NCI-H748 treated with DMSO at 0.1 percent for 48 hours (cell line): ENCODE measurements around the gene LYSMD1.
"Not testable (repeated sequence)": the region's sequence is repeated elsewhere in the genome, so short reads cannot be mapped to it uniquely, and the experiment has no call there.

ENCODE experiments used
- DNase-seq: peaks from one replicate; lab custom pipeline; 2025; lab: John Stamatoyannopoulos, UW

The LYSMD1 gene, protein sequence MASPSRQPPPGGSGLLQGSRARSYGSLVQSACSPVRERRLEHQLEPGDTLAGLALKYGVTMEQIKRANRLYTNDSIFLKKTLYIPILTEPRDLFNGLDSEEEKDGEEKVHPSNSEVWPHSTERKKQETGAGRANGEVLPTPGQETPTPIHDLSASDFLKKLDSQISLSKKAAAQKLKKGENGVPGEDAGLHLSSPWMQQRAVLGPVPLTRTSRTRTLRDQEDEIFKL

DNA sequence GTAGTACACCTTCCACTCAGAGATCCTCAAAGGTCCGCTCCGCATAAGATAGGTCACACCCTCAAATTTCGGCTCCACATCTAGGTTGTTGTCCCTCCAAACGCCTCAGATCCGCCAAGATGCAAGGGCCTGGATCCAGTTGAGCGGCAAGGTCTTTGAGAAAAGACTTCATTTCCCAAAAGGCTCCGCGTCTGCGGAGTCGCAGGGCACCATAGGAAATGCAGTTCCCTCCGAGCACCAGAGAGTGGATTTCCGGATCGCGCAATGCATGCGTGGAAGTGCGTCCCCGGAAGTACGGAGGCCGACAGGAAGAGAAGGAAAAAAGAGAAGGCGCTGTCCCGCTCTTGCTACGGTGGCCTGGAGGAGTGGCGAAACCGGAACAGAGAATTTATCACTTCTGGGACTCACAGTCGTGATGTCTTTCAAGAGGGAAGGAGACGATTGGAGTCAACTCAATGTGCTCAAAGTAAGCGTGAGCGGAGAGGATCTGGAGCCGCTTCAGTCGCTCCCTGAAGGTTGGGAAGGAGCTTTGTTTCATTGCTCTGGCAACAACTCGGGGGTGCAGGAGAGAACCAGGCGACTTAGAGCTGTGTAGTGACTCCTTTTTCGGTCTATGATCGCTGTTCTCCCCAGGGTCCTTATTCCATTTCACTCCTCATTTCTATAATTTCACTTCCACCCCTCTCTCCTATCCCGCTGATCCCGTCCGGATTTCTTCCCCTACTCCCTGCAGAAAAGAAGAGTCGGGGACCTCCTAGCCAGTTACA lies at the start of gene LYSMD1, which contains the start of gene SCNM1:
Gene LYSMD1 (minus strand): TSS at position 165 of the 767 bp plus-strand sequence. CDS start 644 bp downstream, outside the sequence.
Gene SCNM1 (plus strand): TSS at position 407 of the 767 bp plus-strand sequence. CDS start 9 bp downstream, at position 416.
- peak; percentile 93 for DNase-seq

DNA sequence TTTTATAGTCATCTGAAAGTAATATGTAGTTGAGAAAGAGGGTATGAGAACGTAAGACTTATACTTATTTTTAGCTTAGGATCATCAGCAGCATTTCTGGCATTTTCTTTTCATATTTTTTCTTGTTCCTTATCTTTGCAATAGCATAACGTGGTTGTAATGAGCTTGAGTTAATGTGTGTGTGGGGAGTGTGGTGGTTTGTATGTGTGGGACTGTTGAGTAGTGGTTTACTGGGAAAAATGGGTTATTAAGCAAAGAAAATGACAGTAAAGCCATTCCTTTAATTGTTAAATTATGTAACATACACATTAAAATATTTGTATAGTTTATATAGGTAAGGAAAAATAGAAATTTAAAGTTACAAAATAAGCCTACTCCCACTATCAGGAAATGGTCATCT lies 47.9 kb upstream of the LYSMD1 start:
- no peak for DNase-seq

GRCh38 chr1:151211972-151212705 lies 46.4 kb upstream of the LYSMD1 start:
- DNase-seq = no peak

DNA sequence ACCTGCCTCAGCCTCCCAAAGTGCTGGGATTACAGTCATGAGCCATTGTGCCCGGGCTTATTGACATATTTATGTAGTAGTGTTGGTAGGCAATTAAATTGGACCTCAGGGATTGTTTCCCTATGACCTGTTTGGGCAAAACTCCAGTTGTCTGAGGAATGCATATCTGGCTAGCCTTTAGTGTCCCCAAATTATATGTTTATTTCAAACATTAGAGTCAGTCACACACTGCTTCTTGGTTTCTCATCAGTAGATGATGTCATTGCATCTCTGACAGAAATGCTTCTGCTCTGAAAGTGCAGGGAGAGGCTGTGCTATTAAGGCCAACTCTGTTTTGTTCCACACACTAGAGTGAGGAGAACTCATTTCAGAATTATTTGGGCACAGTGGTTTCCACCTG lies 45.1 kb upstream of the LYSMD1 start:
- DNase-seq = no peak

DNA sequence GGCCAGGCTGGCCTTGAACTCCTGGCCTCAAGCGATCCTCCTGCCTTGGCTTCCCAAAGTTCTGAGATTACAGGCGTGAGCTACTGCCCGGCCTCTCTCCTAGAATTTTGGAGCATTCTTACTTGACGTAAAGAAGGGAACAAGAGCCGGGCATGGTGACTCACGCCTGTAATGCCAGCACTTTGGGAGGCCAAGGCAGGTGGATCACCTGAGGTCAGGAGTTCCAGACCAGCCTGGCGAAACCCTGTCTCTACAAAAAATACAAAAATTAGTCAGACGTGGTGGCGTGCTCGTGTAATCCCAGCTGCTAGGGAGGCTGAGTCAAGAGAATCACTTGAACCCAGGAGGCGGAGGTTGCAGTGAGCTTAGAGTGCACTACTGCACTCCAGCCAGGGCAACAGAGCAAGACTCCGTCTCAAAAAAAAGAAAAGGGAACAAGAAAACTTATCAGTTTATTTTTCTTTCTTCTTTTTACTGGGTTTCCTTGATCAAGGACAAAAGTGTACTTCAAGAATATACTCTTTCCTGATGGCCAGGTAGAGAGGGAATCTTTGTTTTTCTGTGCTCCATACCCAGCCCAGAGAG lies 39.8 kb upstream of the LYSMD1 start:
- DNase-seq = not testable (repeated sequence)

GRCh38 chr1:151199873-151200581 lies 34.3 kb upstream of the LYSMD1 start:
- no peak for DNase-seq

DNA sequence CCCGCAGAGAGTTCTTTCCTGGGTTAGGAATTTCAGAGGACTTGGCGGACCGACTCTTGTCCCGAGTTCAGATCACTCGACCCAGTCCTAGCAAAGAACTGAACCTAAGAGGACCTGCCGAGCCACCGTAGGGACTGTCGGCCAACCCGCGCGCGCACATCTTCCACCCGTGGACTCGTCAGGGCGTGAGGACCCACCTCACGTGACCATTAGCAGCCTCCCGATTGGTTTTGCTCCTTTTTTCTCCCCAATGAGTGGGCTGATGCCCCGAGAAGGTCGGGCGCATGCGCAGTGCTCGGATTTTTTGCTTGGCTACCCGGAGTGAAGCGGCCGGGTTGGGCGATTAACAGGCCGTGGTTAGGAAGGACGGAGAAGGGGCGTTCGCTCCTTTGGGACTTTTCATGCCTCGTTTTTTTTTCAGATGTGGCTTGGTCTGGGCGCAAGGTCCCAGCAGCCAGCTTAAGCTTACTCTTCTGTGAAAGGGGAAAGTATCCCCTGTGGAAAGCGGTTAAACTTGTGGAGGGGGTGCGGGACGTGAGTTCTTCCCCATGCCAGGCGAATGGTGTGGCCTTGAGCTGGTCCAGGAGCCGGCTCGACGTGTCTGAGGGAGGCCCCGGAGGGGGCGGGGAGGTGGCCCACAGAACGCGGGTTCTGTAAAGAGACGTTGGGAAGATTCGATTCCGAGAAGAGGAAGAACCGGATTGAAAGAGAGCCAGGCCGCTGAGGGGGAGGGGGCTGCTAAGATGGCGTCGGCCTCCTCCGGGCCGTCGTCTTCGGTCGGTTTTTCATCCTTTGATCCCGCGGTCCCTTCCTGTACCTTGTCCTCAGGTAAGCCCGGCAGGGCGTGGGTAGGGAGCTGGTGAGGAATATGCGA lies 32.8 kb upstream of the LYSMD1 start, which contains the start of gene PIP5K1A:
Gene PIP5K1A (plus strand): TSS at position 299 of the 874 bp plus-strand sequence. CDS start 445 bp downstream, at position 744.
- DNase-seq = peak; percentile 98

- DNase-seq = no peak
These were observed 32.2 kb upstream of the LYSMD1 start for GRCh38 chr1:151197863-151198253.

DNA sequence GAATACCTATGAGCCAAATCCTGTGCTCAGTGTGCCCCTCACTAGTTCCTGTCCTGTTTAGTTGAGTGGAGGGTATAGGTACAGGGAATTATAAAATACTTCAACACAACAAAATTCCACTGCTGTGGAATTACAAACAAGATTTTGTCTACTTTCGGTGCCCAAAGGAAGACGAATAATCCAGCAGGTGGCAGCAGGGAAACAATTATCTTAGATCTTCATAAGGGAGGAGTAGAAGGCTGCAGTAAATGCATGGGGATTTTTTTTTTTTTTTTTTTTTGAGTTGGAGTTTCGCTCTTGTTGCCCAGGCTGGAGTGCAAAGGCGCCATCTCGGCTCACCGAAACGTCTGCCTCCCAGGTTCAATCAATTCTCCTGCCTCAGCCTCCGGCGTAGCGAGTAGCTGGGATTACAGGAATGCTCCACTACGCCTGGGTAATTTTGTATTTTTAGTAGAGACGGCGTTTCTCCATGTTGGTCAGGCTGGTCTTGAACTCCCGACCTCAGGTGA lies 30.6 kb upstream of the LYSMD1 start:
- DNase-seq = peak; percentile 71

GRCh38 chr1:151194894-151195594 lies 29.3 kb upstream of the LYSMD1 start:
- DNase-seq = not testable (repeated sequence)

GRCh38 chr1:151193856-151194255 lies 28.2 kb upstream of the LYSMD1 start:
- DNase-seq = no peak

- DNase-seq = no peak
These were observed 27.6 kb upstream of the LYSMD1 start for GRCh38 chr1:151193304-151193703.

DNA sequence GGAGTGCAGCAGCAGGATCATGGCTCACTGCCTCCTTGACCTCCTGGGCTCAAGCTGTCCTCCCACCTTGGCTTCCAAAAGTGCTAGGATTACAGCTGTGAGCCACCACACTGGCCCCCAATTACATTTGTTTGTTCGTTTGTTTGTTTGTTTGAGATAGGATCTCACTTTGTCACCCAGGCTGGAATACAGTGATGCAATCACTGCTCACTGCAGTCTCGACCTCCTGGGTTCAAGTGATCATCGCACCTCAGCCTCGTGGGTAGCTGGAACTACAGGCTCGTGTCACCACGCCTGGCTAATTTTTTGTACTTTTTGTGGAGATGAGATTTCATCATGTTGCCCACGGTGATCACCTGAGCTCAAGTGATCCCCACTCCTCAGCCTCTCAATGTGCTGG lies 26.3 kb upstream of the LYSMD1 start:
- DNase-seq = no peak

GRCh38 chr1:151189637-151190445 lies 24.1 kb upstream of the LYSMD1 start, which contains the start of gene VPS72:
Gene VPS72, minus strand, starts transcription at chr1:151190197. Its CDS starts 76 bp downstream, at chr1:151190121.
- peak; percentile 77 for DNase-seq

DNA sequence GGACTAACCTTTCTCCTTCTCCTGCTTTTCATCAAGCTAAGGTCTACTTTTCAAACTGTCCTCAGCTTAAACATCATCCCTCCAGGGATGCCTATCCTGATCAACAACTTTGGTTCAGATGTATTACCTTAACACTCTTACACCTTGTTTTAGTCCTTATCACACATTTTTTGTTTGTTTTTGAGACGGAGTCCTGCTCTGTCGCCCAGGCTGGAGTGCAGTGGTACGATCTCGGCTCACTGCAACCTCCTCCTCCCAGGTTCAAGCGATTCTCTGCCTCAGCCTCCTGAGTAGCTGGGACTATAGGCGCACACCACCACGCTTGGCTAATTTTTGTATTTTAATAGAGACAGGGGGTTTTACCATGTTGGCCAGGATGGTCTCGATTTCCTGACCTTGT lies 23.0 kb upstream of the LYSMD1 start:
- DNase-seq = not testable (repeated sequence)

GRCh38 chr1:151187205-151187604 lies 21.5 kb upstream of the LYSMD1 start:
- no peak for DNase-seq

- DNase-seq = no peak
These were observed 18.5 kb upstream of the LYSMD1 start for GRCh38 chr1:151184211-151184610.

- DNase-seq = no peak
These were observed 10.9 kb upstream of the LYSMD1 start for GRCh38 chr1:151176514-151177045.
